ENCODE data around the gene FOXP1.

DNA sequence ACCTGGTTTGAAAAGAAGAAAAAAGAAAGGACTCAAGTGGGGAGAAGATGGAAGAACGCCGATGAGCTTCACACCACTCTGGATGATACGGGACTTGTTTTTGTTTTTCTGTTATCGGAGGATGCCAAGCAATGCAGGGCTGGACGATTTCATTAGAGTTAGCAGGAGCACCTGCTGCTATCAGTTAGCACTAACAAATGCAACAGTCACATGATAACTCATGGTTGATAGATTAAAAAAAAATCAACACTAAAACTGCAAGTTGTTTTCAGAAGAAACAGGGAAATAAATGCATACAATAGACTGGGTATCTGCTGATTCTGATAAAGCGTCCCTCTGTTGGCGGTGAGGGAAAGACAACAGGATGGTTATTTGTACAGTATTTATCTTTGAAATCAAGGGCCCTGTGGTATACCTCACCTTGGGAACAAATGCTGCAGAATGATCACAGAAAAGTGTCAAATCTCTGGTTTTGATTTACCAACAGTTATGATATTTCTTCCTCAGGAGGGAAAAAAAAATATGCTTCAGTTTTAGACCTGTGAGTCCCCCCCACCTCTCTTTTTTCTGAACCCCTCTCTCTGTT lies 575.1 kb downstream of the FOXP1 start:
- TF ChIP-seq, protein P1, sequence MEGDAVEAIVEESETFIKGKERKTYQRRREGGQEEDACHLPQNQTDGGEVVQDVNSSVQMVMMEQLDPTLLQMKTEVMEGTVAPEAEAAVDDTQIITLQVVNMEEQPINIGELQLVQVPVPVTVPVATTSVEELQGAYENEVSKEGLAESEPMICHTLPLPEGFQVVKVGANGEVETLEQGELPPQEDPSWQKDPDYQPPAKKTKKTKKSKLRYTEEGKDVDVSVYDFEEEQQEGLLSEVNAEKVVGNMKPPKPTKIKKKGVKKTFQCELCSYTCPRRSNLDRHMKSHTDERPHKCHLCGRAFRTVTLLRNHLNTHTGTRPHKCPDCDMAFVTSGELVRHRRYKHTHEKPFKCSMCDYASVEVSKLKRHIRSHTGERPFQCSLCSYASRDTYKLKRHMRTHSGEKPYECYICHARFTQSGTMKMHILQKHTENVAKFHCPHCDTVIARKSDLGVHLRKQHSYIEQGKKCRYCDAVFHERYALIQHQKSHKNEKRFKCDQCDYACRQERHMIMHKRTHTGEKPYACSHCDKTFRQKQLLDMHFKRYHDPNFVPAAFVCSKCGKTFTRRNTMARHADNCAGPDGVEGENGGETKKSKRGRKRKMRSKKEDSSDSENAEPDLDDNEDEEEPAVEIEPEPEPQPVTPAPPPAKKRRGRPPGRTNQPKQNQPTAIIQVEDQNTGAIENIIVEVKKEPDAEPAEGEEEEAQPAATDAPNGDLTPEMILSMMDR (IDR thresholded peaks at IDR 0.05; ENCODE audit: poor library complexity, severe bottlenecking) = no peak
- no peak for TF ChIP-seq EZH2 (IDR thresholded peaks at IDR 0.05; ENCODE audit: borderline replicate concordance, insufficient read depth, low read length, poor library complexity, severe bottlenecking)
- TF ChIP-seq POLR2AphosphoS5 (IDR thresholded peaks at IDR 0.05) = no peak
